GM13977 (cell line): ENCODE measurements around the gene GCM1.

ENCODE experiments used
- DNase-seq: peaks from one replicate; pipeline ENCODE4 v3.0.0; 2012; ENCODE audit warnings: low spot score
- CTCF ChIP-seq: IDR thresholded peaks from 2 replicates; pipeline ENCODE4 v1.5.1; 2012; ENCODE audit warnings: mild to moderate bottlenecking, control low read depth; ENCODE audit not compliant: insufficient read depth; ENCODE audit errors: extremely low read depth, missing control alignments
- in situ Hi-C: fragments of 300-500 bp; cut with MboI; formaldehyde crosslinking; loops from one replicate; pipeline ENCODE4 v1.12.0; 2022; ENCODE audit warnings: low sequenced_read_pairs, low pct_unique_long_range_greater_than_20kb, mixed read lengths, inconsistent platforms; ENCODE audit not compliant: unreplicated experiment

The GCM1 gene

GRCh38 chr6:53103993-53104675 lies 44.5 kb downstream of the GCM1 start:
- in situ Hi-C loops: no loop called here
- no peak for DNase-seq
- TF ChIP-seq CTCF: peak; percentile 13

- no peak for DNase-seq
- no peak for TF ChIP-seq CTCF
- in situ Hi-C loops: no loop called here
Observed at GRCh38 chr6:53101006-53101405, 47.6 kb downstream of the GCM1 start.

GRCh38 chr6:53100561-53100960 lies 48.1 kb downstream of the GCM1 start:
- no peak for DNase-seq
- TF ChIP-seq CTCF: no peak
- in situ Hi-C loops: no loop called here

DNA sequence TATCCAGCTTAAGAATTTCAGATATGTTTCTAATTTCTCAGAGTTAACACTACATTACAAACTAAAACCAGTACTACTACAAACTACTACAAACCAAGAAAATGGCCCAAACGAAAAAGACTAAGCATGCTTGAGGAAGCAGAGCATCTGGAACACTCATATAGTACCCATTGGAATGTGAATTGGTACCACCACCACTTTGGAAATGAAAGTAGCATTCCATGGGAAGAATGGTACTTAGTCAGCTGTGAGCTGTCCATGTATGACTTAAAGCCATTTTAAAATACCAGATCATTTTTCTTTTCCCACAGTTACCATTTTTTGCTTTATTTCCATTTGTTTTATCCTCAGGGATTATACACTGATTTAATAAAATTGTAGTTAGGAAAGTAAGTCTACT lies 52.9 kb downstream of the GCM1 start:
- TF ChIP-seq CTCF: no peak
- no peak for DNase-seq

GRCh38 chr6:53095270-53095669 lies 53.4 kb downstream of the GCM1 start:
- in situ Hi-C loops: no loop called here

More for the DNA sequence above, 52.9 kb downstream of the GCM1 start:
- in situ Hi-C loops: no loop called here

DNA sequence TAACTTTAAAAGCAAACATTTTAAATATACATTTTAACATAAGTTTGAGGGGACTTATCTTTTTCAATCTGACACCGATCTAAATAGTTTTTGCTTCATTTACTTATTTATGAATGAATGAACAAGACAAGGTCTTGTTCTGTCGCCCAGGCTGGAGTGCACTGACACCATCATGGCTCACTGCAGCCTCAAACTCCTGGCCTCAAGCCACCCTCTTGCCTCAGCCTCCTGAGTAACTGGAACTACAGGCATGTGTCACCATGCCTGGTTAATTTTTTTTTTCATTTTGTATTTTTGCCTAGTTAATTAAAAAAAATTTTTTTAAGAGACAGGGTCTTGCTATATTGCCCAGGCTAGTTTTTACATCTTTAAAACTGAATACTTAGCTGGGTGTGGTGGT lies 58.1 kb downstream of the GCM1 start:
- DNase-seq: no peak
- no peak for TF ChIP-seq CTCF
- in situ Hi-C loops: no loop called here

More at GRCh38 chr6:53095270-53095669, 53.4 kb downstream of the GCM1 start:
- TF ChIP-seq CTCF: no peak
- no peak for DNase-seq

GRCh38 chr6:53089948-53090347 lies 58.7 kb downstream of the GCM1 start:
- no peak for DNase-seq
- TF ChIP-seq CTCF: no peak
- in situ Hi-C loops: no loop called here
